Measurements from ENCODE around the gene HINT2.

DNA sequence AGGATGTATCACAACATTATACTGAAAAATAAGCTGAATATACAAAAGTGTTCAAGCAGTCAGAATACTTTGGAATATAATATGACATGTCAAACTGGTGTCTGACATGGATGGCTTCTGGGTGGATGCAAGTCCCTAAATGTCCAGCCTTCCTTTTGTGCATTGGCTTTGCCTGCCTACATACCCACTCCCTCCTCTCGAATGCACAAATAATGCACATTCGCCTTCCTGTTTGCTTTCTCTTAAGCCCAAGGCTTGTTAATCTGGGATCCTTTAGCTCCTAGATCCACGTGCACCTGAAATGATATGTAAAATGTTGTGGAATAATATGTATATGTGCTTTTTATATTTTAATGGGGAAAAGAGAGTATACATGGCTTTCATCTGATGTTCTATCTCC lies 36.3 kb downstream of the HINT2 start:
- TF ChIP-seq, protein P1, sequence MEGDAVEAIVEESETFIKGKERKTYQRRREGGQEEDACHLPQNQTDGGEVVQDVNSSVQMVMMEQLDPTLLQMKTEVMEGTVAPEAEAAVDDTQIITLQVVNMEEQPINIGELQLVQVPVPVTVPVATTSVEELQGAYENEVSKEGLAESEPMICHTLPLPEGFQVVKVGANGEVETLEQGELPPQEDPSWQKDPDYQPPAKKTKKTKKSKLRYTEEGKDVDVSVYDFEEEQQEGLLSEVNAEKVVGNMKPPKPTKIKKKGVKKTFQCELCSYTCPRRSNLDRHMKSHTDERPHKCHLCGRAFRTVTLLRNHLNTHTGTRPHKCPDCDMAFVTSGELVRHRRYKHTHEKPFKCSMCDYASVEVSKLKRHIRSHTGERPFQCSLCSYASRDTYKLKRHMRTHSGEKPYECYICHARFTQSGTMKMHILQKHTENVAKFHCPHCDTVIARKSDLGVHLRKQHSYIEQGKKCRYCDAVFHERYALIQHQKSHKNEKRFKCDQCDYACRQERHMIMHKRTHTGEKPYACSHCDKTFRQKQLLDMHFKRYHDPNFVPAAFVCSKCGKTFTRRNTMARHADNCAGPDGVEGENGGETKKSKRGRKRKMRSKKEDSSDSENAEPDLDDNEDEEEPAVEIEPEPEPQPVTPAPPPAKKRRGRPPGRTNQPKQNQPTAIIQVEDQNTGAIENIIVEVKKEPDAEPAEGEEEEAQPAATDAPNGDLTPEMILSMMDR (IDR thresholded peaks at IDR 0.05), result no peak
- TF ChIP-seq ZFX (IDR thresholded peaks at IDR 0.05; ENCODE audit: borderline replicate concordance), result no peak
